Transverse colon (tissue), 4 donors: ENCODE data around the gene NIBAN1. TPM values are rescaled to one million over a fixed set of nuclear protein-coding genes. Genes with fewer than 3 reads are reported as not detected.
"Not testable (repeated sequence)": the region's sequence is repeated elsewhere in the genome, so short reads cannot be mapped to it uniquely, and the experiment has no call there.

Experiments used
- DNase-seq: peaks from one replicate; pipeline ENCODE4 v3.0.0-alpha.2; 2019
- H3K27ac ChIP-seq, 4 donors: fragments of 200-600 bp; sonication (generic); 2 replicates each; pipeline ENCODE4 v1.5.1; 2016 to 2018; ENCODE audit warnings: inconsistent platforms in 4 of 4
- H3K27me3 ChIP-seq: fragments of 200-600 bp; sonication (generic); 2 replicates; pipeline ENCODE4 v1.5.1; 2017; ENCODE audit warnings: inconsistent platforms
- H3K36me3 ChIP-seq, 4 donors: fragments of 200-600 bp; sonication (generic); 2 replicates each; pipeline ENCODE4 v1.5.1; 2017 to 2019; ENCODE audit warnings: inconsistent platforms in 4 of 4
- H3K4me1 ChIP-seq, 4 donors: fragments of 200-600 bp; sonication (generic); 2 replicates each; pipeline ENCODE4 v1.5.1; 2017 to 2020; ENCODE audit warnings: inconsistent platforms in 4 of 4
- H3K4me3 ChIP-seq, 4 donors: fragments of 200-600 bp; sonication (generic); 1 replicate in 1 of 4; 2 replicates in 3 of 4; pipeline versions ENCODE4 v1.5.1 to v1.6.1; 2017 to 2019; ENCODE audit warnings: inconsistent platforms in 4 of 4
- H3K9me3 ChIP-seq, 2 donors: fragments of 200-600 bp; sonication (generic); 2 replicates each; pipeline ENCODE4 v1.5.1; 2017 to 2019; ENCODE audit warnings: inconsistent platforms in 2 of 2
- CTCF ChIP-seq, 5 experiments: fragments of 200-600 bp in 3 of 5; fragments of 450-650 bp in 2 of 5; sonication (generic) in 3 of 5; IDR thresholded peaks; 1 replicate in 2 of 5; 2 replicates in 3 of 5; pipeline ENCODE4 v1.5.1; 2016 to 2017; ENCODE audit warnings: antibody characterized with exemption in 5 of 5, inconsistent platforms in 3 of 5, mild to moderate bottlenecking in 2 of 5, moderate library complexity in 1 of 5
- EP300 ChIP-seq: sonication (generic); formaldehyde crosslinking; IDR thresholded peaks from one replicate; pipeline ENCODE4 v1.6.1; 2017; ENCODE audit warnings: antibody characterized with exemption, low read depth
- POLR2A ChIP-seq: fragments of 450-650 bp; IDR thresholded peaks from one replicate; pipeline ENCODE4 v1.6.1; 2016; ENCODE audit warnings: antibody characterized with exemption, mild to moderate bottlenecking, moderate library complexity
- POLR2AphosphoS5 ChIP-seq, 3 donors: sonication (generic); formaldehyde crosslinking; IDR thresholded peaks; one replicate each; pipeline ENCODE4 v1.6.1; 2016; ENCODE audit warnings: antibody characterized with exemption in 3 of 3
- WGBS, 2 donors: methylation state at CpG; one replicate each; pipeline ENCODE4 v1.1.5; 2018; ENCODE audit warnings: low coverage in 1 of 2; 5-methylcytosine and 5-hydroxymethylcytosine counted together
- in situ Hi-C, 4 donors: fragments of 200-750 bp; cut with MboI; loops; one replicate each; pipeline versions ENCODE4 v1.15.0 to v1.15.1; 2017; ENCODE audit warnings: low sequenced_read_pairs in 3 of 4, low pct_ligation_motif_present in 1 of 4, low pct_unique_long_range_greater_than_20kb in 1 of 4
- intact Hi-C: fragments of 100-400 bp; cut with DNase I; formaldehyde crosslinking; loops from one replicate; pipeline ENCODE4 v1.15.1; 2023; ENCODE audit warnings: low total_unique reads
- total RNA-seq, 4 donors: library from RNA; depleted of rRNA; stranded (reverse); fragments of >200 nt; gene quantifications; one replicate each; pipeline ENCODE4 v1.1.0, GENCODE V29; 2016

Gene NIBAN1
- total RNA-seq, 4 donors from 2014 or later, result 22.7 to 38.7 (median 31.7) TPM

GRCh38 chr1:185015631-185016030, 41.3 kb upstream of the NIBAN1 start:
- intact Hi-C loops, result no loop called here
- no peaks in the 10 kb centered on the region for H3K27me3 ChIP-seq
- no peak overlapping the region for H3K4me3 ChIP-seq
- no peak for TF ChIP-seq CTCF (IDR thresholded peaks at IDR 0.05)
- TF ChIP-seq POLR2A, result no peak
- TF ChIP-seq POLR2AphosphoS5 (IDR thresholded peaks at IDR 0.05), result no peak
- TF ChIP-seq EP300, result no peak
- DNase-seq, result no peak
- H3K36me3 ChIP-seq, result no peaks in the 10 kb centered on the region
- in situ Hi-C loops, result no loop called here
- peaks cover 0 to 5% (median 0%) of the 10 kb centered on the region in 4 donors for H3K4me1 ChIP-seq
- no peaks in the 10 kb centered on the region for H3K9me3 ChIP-seq
- H3K27ac ChIP-seq, result no peak overlapping the region
- WGBS, 2 donors, result 89% methylated on average over 3 of the region's 3 CpGs

GRCh38 chr1:185014941-185015340, 40.6 kb upstream of the NIBAN1 start:
- intact Hi-C loops, result no loop called here

GRCh38 chr1:185010361-185010760, 36.1 kb upstream of the NIBAN1 start:
- DNase-seq, result no peak
- in situ Hi-C loops, result no loop called here
- no peaks in the 10 kb centered on the region for H3K9me3 ChIP-seq
- H3K4me1 ChIP-seq, result no peaks in the 10 kb centered on the region
- TF ChIP-seq POLR2AphosphoS5 (IDR thresholded peaks at IDR 0.05) (no peak), EP300 (no peak), POLR2A (no peak), CTCF (IDR thresholded peaks at IDR 0.05) (no peak)
- no peak overlapping the region for H3K27ac ChIP-seq
- H3K27me3 ChIP-seq, result no peaks in the 10 kb centered on the region
- H3K36me3 ChIP-seq, result no peaks in the 10 kb centered on the region
- intact Hi-C loops, result no loop called here
- H3K4me3 ChIP-seq, result no peak overlapping the region

More at GRCh38 chr1:185014941-185015340, 40.6 kb upstream of the NIBAN1 start:
- 55 to 78% methylated on average over 3 of the region's 3 CpGs for WGBS, 2 donors
- Histone ChIP-seq H3K27ac (no peak overlapping the region), H3K4me1 (peaks cover 0 to 5% (median 0%) of the 10 kb centered on the region in 4 donors), H3K9me3 (no peaks in the 10 kb centered on the region), H3K36me3 (no peaks in the 10 kb centered on the region), H3K27me3 (no peaks in the 10 kb centered on the region), H3K4me3 (no peak overlapping the region)
- no peak for DNase-seq
- in situ Hi-C loops, result no loop called here
- TF ChIP-seq POLR2AphosphoS5 (IDR thresholded peaks at IDR 0.05) (no peak), EP300 (no peak), CTCF (IDR thresholded peaks at IDR 0.05) (no peak), POLR2A (no peak)

- no peaks in the 10 kb centered on the region for H3K36me3 ChIP-seq
- H3K27me3 ChIP-seq, result no peaks in the 10 kb centered on the region
- in situ Hi-C loops (no loop called here), intact Hi-C loops (no loop called here)
- no peaks in the 10 kb centered on the region for H3K9me3 ChIP-seq
- no peaks in the 10 kb centered on the region for H3K4me1 ChIP-seq
- H3K4me3 ChIP-seq, result no peak overlapping the region
- no peak overlapping the region for H3K27ac ChIP-seq
- no peak for TF ChIP-seq POLR2AphosphoS5 (IDR thresholded peaks at IDR 0.05)
- TF ChIP-seq POLR2A, result no peak
- TF ChIP-seq CTCF (IDR thresholded peaks at IDR 0.05), result no peak
- TF ChIP-seq EP300, result no peak
- no peak for DNase-seq
Observed at GRCh38 chr1:185008838-185009237, 34.5 kb upstream of the NIBAN1 start.

- DNase-seq, intact Hi-C loops, H3K27ac ChIP-seq, H3K4me1 ChIP-seq, H3K27me3 ChIP-seq, H3K4me3 ChIP-seq, in situ Hi-C loops, H3K9me3 ChIP-seq, H3K36me3 ChIP-seq: not testable (repeated sequence)
- WGBS, 2 donors, result 91 to 100% methylated on average over 2 to 26 of the region's 26 CpGs
Observed at GRCh38 chr1:185001312-185001880, 27.1 kb upstream of the NIBAN1 start.

GRCh38 chr1:184999974-185000373, 25.7 kb upstream of the NIBAN1 start:
- H3K27ac ChIP-seq, H3K4me3 ChIP-seq, H3K4me1 ChIP-seq, H3K9me3 ChIP-seq, H3K36me3 ChIP-seq, intact Hi-C loops, DNase-seq, H3K27me3 ChIP-seq, in situ Hi-C loops: not testable (repeated sequence)
- 94 to 95% methylated on average over 4 to 6 of the region's 6 CpGs for WGBS, 2 donors
